Aorta (tissue), 5 donors: ENCODE measurements around the gene SCFD2. TPM values are rescaled to one million over a fixed set of nuclear protein-coding genes. Genes with fewer than 3 reads are reported as not detected.

Source experiments
- ATAC-seq: fragments of 200-7000 bp; cut with Tn5 transposase; one replicate; pipeline ENCODE4 v1.9.1; 2022; ENCODE audit warnings: moderate library complexity; ENCODE audit not compliant: low FRiP score
- DNase-seq, 2 donors: peaks; one replicate each; pipeline ENCODE4 v3.0.0-alpha.2; 2020
- H3K27ac ChIP-seq, 2 donors: one replicate each; pipeline ENCODE4 v1.5.1; 2013; ENCODE audit warnings: low read length in 2 of 2, mild to moderate bottlenecking in 2 of 2, moderate library complexity in 2 of 2, control low read depth in 1 of 2, inconsistent platforms in 1 of 2, low read depth in 1 of 2
- H3K27me3 ChIP-seq, 2 donors: one replicate each; pipeline ENCODE4 v1.6.1; 2013; ENCODE audit warnings: control low read depth in 1 of 2, low read length in 1 of 2, mild to moderate bottlenecking in 1 of 2, moderate library complexity in 1 of 2; ENCODE audit not compliant: insufficient read depth in 2 of 2, control insufficient read depth in 1 of 2
- H3K36me3 ChIP-seq, 2 donors: one replicate each; pipeline ENCODE4 v1.6.1; 2013; ENCODE audit warnings: control low read depth in 1 of 2, low read length in 1 of 2, mild to moderate bottlenecking in 1 of 2; ENCODE audit not compliant: insufficient read depth in 2 of 2, control insufficient read depth in 1 of 2
- H3K4me1 ChIP-seq, 2 donors: one replicate each; pipeline ENCODE4 v1.6.1; 2013; ENCODE audit warnings: low read length in 2 of 2, control low read depth in 1 of 2, mild to moderate bottlenecking in 1 of 2, moderate library complexity in 1 of 2; ENCODE audit not compliant: insufficient read depth in 2 of 2, control insufficient read depth in 1 of 2
- H3K4me3 ChIP-seq, 2 donors: one replicate each; pipeline ENCODE4 v1.5.1; 2013; ENCODE audit warnings: low read length in 2 of 2, control low read depth in 1 of 2, mild to moderate bottlenecking in 1 of 2
- H3K9me3 ChIP-seq: one replicate; pipeline ENCODE4 v1.6.1; 2013; ENCODE audit warnings: mild to moderate bottlenecking, low read length; ENCODE audit not compliant: control insufficient read depth
- WGBS, 2 donors: extraction: QIAGEN DNeasy Blood & Tissue Kit; methylation state at CpG; one replicate each; pipeline ENCODE4 v1.1.7; 2013; 5-methylcytosine and 5-hydroxymethylcytosine counted together
- intact Hi-C, 2 donors: fragments of 100-400 bp; cut with DNase I; formaldehyde crosslinking; loops; one replicate each; pipeline versions ENCODE4 v1.14.2 to v1.15.0; 2022
- polyA plus RNA-seq, 2 donors: library from polyadenylated mRNA; stranded (reverse); fragments of 200-250 nt; gene quantifications; one replicate each; pipeline ENCODE4 v1.2.3, GENCODE V29; 2013
- total RNA-seq, 2 donors: library from RNA; stranded (reverse); fragmentation: NEBNext Ultra II Directional; extraction: Animal tissue kit (Norgen Biotek cat#: 25700); gene quantifications; one replicate each; pipeline ENCODE4 v1.2.1, GENCODE V29; 2021
- donor health status: healthy with polysubstance abuse.
- donor health status: Bipolar disorder and iron deficiency.
- donor health status: DM: no; HTN: no; CAD: no.
- donor health status: DM: no; HTN: no; CAD: no.
- donor health status: DM: yes; HTN: yes; CAD: no.

Gene SCFD2
- total and polyA plus RNA-seq, 4 donors: 3.5 to 19.2 (median 10.3) TPM

DNA sequence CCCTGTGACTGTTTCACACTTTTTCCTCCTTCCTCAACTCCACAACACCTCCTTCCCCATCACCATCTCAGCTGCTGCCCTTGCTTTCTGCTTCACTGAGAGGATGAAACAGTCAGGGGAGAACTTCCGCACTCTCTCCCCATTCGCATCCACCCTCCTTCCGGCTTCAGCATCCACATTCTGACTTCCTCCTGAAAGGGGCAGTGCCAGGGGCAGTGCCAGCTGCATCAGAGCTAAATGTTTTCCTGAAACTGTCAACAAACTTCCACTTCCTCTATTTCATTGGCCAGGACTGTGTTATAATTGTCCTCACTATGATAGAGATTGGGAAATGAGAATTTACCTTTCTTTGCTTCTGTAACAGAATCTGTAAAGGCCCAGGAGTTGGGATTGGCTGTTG lies 521.9 kb downstream of the SCFD2 start:
- Histone ChIP-seq H3K27me3 (no peaks in the 10 kb centered on the region), H3K4me3 (no peak overlapping the region), H3K4me1 (no peaks in the 10 kb centered on the region), H3K36me3 (no peaks in the 10 kb centered on the region), H3K9me3 (no peaks in the 10 kb centered on the region), H3K27ac (no peak overlapping the region)
- intact Hi-C loops: no loop called here
- peak in 1 of 2 donors; percentile 74 for DNase-seq
- 95% methylated on average over 3 of the region's 3 CpGs for WGBS, 2 donors
- no peak for ATAC-seq

GRCh38 chr4:52843351-52843750 lies 522.5 kb downstream of the SCFD2 start:
- Histone ChIP-seq H3K9me3 (no peaks in the 10 kb centered on the region), H3K4me1 (no peaks in the 10 kb centered on the region), H3K36me3 (no peaks in the 10 kb centered on the region), H3K27me3 (no peaks in the 10 kb centered on the region), H3K4me3 (no peak overlapping the region), H3K27ac (no peak overlapping the region)
- intact Hi-C loops: no loop called here
- 96 to 97% methylated on average over 2 of the region's 2 CpGs for WGBS, 2 donors
- no peak for ATAC-seq
- DNase-seq: no peak

- Histone ChIP-seq H3K27me3 (no peaks in the 10 kb centered on the region), H3K36me3 (no peaks in the 10 kb centered on the region), H3K27ac (no peak overlapping the region), H3K4me1 (no peaks in the 10 kb centered on the region), H3K4me3 (no peak overlapping the region), H3K9me3 (no peaks in the 10 kb centered on the region)
- intact Hi-C loops: no loop called here
- 91 to 97% methylated on average over 3 of the region's 3 CpGs for WGBS, 2 donors
- ATAC-seq (no peak), DNase-seq (no peak)
Measured at GRCh38 chr4:52842792-52843191, 523.1 kb downstream of the SCFD2 start.

DNA sequence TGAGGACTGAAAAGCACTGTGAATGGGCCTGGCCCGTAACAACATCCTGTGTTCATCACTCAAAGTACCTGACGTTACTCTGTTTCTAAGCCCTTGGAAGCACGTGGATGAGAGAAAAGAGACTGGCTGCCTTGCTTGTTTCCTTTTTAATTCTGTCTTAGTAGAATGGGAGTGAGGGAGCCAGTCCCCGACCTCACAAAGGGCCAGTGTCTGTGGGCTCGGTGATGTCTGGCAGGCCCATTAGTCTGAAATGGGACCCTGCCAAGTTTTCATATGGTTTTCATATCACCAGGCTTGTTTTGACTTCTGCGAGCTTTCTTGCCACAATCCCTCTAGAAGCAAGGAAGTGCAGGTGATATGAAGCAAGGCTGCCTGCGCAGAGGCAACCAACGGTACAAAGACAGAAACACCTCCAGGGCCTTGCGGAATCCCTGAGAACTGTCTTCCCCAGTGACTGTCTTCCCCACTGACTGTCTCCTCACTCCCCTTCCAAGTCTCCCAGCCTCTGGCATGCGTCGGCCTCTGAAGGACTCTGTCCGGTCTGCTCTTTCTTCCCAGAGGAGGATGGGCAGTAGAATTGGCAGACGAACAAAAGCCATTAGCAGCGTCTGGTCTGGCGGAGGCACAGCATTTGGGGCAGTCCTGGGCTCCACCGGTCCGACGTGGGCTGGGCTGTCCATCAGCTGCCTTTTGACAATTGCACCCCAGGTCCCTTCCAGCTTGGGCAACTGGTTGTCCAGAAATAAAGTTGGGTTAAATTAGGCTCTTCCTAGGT lies 524.0 kb downstream of the SCFD2 start:
- DNase-seq (no peak), ATAC-seq (no peak)
- H3K9me3 ChIP-seq: no peaks in the 10 kb centered on the region
- 18 to 19% methylated on average over 18 of the region's 18 CpGs for WGBS, 2 donors
- H3K27ac ChIP-seq: no peak overlapping the region
- H3K27me3 ChIP-seq: no peaks in the 10 kb centered on the region
- no peaks in the 10 kb centered on the region for H3K36me3 ChIP-seq
- no peaks in the 10 kb centered on the region for H3K4me1 ChIP-seq
- H3K4me3 ChIP-seq: no peak overlapping the region
- intact Hi-C loops: no loop called here

DNA sequence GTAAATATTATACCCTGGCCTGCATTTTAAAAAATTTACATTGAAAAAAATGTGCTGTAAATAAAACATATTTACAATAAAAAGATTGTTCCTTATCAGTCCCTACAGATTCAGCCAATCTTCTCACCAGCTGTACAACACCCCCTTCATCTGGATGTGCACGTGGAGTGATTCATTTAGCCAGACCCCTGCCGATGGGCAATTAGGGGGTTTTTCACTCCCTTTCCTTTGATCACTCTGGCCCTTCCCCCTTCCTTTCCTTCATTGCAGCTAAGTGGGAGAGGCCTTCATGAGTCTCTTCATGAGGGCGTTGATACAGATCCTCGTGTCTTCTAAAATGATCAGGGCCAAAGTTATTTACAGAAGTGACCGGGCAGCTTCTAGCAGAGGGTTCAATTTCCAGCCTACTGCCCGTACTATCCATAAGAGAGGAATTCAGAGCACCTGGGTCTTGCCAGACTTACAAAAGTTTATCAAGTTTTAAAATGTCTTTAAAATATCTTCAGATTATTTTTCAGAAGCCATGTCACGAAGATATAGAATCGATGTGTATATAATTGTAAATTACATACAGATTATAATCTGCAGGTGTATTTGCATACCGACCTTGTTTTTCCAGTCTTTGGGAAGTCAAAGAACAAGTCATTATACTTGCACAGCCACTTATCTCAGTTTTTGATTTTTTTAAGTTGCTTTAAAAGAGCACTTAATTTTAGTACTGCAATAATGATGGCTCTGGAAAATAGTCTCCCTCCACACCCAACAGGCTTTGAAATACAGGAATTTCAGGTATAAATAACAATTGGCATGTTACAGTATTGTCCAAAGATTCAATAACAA lies 525.1 kb downstream of the SCFD2 start:
- ATAC-seq (no peak), DNase-seq (no peak)
- no peaks in the 10 kb centered on the region for H3K27me3 ChIP-seq
- no peaks in the 10 kb centered on the region for H3K9me3 ChIP-seq
- H3K27ac ChIP-seq: no peak overlapping the region
- H3K4me3 ChIP-seq: no peak overlapping the region
- H3K36me3 ChIP-seq: no peaks in the 10 kb centered on the region
- H3K4me1 ChIP-seq: no peaks in the 10 kb centered on the region
- 87% methylated on average over 9 of the region's 9 CpGs for WGBS, 2 donors
- intact Hi-C loops: no loop called here

DNA sequence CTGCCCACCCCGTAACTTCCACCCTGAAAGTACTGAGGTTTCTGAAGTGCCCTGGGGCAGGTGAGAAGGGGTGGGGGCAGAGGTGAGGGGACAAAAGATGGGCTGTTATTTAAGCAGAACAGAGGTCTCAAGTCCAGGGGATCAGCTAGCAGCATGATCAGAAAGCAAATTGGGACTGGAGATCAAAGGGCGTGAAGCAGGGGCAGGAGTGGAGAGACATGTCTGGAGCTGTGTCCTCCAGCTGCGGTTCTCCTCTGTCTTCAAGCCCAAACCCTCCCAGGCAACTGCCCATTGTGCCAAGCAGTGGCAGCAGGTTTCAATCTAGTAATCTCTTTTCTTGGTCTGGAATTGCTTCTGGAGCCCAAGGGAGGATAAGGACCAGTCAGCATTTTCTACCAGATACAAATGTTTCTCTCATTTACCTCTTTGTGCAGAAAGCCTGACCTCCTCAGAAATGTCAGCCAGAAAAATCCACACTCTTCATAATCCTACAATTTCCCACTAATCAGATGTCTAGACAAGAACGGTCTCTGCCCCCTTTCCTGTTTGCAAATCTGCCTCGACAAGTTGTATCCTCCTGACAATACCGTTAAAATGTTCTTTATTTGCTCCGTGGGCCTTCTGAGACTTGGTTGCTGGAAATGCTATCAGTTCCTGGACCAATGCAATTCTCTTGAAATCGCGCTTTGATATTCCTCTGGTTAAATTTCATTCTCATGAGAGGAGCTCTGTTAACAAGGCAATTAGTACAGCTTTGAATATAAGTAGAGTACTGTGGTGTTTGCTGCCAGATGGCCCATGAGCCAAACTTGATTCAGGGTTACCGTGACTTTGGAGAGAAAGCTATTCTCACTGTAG lies 526.9 kb downstream of the SCFD2 start:
- Histone ChIP-seq H3K4me1 (no peaks in the 10 kb centered on the region), H3K27me3 (no peaks in the 10 kb centered on the region), H3K4me3 (no peak overlapping the region), H3K9me3 (no peaks in the 10 kb centered on the region), H3K36me3 (no peaks in the 10 kb centered on the region), H3K27ac (no peak overlapping the region)
- ATAC-seq (no peak), DNase-seq (no peak)
- intact Hi-C loops: no loop called here
- WGBS, 2 donors: 65% methylated on average over 10 of the region's 10 CpGs

DNA sequence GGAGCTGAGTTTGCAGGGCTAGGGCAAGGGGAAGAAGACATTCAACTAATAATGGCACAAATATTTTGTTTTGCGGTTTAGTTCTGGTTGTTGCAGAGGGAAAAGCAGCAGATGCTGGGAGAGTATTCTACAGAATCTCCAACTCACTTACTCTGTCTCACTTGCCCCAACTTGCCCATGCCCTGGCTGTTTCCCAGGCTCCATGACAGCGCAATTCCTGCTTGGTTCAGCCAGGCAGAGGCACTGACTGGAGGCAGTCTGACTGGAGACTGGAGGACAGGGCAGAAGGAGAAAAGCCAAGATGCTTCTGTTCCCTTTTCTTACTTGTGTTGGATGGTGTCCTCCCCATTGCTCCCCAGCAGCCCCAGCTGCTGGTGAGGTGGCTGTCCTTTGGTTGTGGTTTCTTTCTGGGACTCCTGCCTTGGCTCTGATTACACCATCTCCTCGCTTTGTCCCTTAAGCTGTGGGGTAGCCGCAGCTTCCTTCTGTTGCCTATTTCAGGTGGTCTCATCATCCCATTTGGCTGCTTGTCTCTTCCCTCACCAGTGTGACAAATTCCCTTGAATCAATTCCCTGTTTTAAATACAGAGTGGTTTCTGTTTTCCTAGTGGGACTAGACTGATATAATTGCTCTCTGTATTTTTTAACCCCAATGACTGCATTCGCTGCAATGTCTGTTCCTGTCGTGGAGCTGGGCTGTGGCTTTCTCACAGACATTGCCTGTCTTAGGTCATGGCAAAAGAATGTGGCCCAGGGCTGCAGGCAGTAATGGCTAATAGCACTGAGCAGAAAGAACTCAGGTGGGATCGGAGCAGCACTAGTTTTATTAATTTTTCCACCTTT lies 527.9 kb downstream of the SCFD2 start:
- H3K27ac ChIP-seq: no peak overlapping the region
- H3K27me3 ChIP-seq: no peaks in the 10 kb centered on the region
- DNase-seq (no peak), ATAC-seq (no peak)
- no peaks in the 10 kb centered on the region for H3K4me1 ChIP-seq
- no peaks in the 10 kb centered on the region for H3K9me3 ChIP-seq
- H3K36me3 ChIP-seq: no peaks in the 10 kb centered on the region
- no peak overlapping the region for H3K4me3 ChIP-seq
- 58 to 63% methylated on average over 7 of the region's 7 CpGs for WGBS, 2 donors
- intact Hi-C loops: no loop called here

DNA sequence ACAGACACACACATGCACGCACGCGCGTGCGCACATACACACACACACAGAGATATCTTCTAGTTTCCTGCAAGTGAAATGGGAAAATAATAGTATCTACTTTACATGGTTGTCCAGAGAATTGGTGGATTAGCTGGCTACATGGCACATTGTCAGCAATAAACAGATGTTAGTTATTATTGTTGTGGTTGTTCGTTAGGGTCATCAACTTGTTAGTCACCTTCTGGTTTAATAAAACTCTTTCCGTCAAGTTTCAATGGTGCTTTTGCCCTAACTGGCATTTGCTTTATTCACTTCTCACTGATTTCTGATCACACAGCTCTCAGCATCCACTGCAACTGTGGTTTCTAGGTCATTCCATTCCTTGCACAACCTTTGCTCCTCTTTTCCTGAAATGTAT lies 529.2 kb downstream of the SCFD2 start:
- Histone ChIP-seq H3K27me3 (no peaks in the 10 kb centered on the region), H3K9me3 (no peaks in the 10 kb centered on the region), H3K27ac (no peak overlapping the region), H3K4me3 (no peak overlapping the region), H3K4me1 (no peaks in the 10 kb centered on the region), H3K36me3 (no peaks in the 10 kb centered on the region)
- ATAC-seq (no peak), DNase-seq (no peak)
- 91 to 98% methylated on average over 7 of the region's 7 CpGs for WGBS, 2 donors
- intact Hi-C loops: no loop called here
